Cardiac fibroblast (primary cell): ENCODE results near the gene SSH2.
A peak's percentile ranks its signal among the peaks of the same experiment; 100 is the strongest.
"Not testable (repeated sequence)": the region's sequence is repeated elsewhere in the genome, so short reads cannot be mapped to it uniquely, and the experiment has no call there.

Experiments
- DNase-seq, 2 donors: peaks; one replicate each; pipeline versions ENCODE4 v3.0.0 to v3.0.0-alpha.2; 2010; ENCODE audit warnings: low read depth in 2 of 2
- H3K4me3 ChIP-seq, 2 donors: replicated peaks in 1 of 2; 1 replicate in 1 of 2; 2 replicates in 1 of 2; pipeline ENCODE4 v1.5.1; 2011; ENCODE audit warnings: low read depth in 2 of 2, low read length in 2 of 2, mild to moderate bottlenecking in 2 of 2, moderate library complexity in 1 of 2
- TF ChIP-seq, protein P1 (sequence below): IDR thresholded peaks from one replicate; pipeline ENCODE4 v1.5.1; 2011; ENCODE audit warnings: low read depth, mild to moderate bottlenecking, low read length, inconsistent platforms

Gene SSH2

DNA sequence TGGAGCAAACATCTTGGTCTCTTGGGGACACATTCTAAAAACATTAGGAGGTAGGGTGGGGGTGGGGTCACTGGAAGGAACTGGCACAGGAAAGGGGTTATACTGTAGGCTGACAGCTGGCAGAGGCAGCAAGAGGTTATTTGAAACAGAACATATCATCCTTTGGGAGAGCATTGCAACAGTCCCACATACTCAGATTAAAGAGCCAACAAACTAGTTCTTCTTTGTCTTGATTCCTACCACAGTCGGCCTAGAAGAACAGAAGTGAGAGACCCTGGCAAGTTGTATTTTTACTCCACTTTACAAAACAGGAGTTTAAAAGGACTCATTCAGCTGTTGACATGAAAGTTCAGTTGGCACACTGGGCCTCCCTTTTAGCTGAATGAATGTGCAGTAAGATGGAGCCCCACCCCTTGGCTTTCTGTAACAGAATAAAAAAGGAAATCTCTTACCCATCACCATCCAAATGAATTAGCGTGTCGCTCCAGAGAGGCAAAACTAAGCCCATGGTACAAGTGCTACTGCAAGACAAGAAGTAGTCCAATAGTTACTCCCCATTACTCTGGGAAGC lies 252.7 kb downstream of the SSH2 start:
- TF ChIP-seq, protein P1, sequence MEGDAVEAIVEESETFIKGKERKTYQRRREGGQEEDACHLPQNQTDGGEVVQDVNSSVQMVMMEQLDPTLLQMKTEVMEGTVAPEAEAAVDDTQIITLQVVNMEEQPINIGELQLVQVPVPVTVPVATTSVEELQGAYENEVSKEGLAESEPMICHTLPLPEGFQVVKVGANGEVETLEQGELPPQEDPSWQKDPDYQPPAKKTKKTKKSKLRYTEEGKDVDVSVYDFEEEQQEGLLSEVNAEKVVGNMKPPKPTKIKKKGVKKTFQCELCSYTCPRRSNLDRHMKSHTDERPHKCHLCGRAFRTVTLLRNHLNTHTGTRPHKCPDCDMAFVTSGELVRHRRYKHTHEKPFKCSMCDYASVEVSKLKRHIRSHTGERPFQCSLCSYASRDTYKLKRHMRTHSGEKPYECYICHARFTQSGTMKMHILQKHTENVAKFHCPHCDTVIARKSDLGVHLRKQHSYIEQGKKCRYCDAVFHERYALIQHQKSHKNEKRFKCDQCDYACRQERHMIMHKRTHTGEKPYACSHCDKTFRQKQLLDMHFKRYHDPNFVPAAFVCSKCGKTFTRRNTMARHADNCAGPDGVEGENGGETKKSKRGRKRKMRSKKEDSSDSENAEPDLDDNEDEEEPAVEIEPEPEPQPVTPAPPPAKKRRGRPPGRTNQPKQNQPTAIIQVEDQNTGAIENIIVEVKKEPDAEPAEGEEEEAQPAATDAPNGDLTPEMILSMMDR = no peak
- no peak overlapping the region for H3K4me3 ChIP-seq
- peak; percentile 68 to 91 for DNase-seq

DNA sequence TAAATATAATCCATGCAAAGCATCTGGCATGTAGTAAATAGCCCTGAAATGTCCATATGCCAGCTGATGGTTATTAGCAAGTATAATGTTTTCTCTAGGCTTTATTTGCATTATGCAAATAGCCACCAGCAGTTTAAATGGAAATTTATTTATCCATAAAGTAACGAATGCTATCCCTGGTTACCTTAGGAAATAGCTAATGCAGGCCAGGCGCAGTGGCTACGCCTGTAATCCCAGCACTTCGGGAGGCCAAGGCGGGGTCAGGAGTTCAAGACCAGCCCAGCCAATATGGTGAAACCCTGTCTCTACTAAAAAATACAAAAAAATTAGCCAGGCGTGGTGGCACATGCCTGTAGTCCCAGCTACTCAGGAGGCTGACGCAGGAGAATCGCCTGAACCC lies 254.1 kb downstream of the SSH2 start:
- DNase-seq, H3K4me3 ChIP-seq: not testable (repeated sequence)

DNA sequence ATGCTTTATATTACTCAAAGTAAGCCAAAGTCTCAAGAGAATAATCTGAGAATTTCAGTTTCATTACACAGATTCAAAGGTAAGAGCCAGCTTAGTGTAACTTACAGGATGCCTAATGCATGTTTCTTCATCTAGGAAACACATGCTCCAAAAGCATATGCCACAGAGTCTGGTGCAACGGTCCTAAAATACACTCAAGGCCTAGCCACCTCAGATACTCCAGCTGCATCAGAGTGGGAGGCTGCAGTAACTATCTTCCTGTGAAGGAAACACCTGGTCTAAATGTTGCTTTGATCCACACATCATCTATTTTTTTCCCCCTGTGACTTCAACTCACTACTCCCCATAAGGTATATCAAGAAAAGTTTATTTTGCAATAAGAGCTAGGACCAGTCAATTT lies 255.7 kb downstream of the SSH2 start:
- no peak for DNase-seq
- TF ChIP-seq, protein P1 = no peak
- no peak overlapping the region for H3K4me3 ChIP-seq

DNA sequence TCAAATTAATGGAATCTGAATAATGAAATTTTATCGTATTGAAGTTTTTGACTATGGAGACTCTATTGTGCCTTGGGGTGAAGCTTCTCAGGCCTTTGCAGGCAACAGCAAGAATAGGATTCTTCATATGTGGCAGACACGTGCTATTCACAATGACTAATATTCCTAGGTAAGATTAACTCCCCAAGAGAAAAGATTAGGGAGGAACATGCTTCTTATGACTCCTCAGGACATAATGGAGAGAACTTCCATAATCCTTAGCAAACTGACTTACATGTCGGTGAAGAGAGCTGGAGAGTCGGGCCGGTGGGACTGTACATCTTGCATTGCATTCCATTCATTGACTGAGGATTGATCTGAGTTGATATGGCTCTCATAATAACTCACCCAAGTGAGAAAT lies 258.4 kb downstream of the SSH2 start:
- DNase-seq = no peak
- no peak overlapping the region for H3K4me3 ChIP-seq
- TF ChIP-seq, protein P1 = no peak

DNA sequence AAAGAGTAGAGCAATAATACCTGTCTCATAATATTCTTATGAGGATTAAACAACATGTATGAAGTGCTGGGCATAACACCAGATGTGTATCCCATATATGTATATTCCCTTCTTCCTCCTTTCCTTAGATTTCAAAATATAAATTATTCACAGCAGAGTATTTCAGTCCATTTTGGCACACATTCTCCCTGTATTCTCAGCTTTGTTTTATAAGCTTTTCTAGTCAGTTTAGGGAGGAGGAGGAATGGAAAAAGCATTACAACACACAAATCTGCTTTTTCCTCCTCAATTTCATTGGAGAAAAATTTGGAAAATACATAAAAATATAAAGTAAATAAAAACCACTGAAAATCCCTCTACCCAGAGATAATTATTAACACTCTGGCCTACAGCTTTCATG lies 260.8 kb downstream of the SSH2 start:
- TF ChIP-seq, protein P1 = no peak
- no peak overlapping the region for H3K4me3 ChIP-seq
- no peak for DNase-seq

DNA sequence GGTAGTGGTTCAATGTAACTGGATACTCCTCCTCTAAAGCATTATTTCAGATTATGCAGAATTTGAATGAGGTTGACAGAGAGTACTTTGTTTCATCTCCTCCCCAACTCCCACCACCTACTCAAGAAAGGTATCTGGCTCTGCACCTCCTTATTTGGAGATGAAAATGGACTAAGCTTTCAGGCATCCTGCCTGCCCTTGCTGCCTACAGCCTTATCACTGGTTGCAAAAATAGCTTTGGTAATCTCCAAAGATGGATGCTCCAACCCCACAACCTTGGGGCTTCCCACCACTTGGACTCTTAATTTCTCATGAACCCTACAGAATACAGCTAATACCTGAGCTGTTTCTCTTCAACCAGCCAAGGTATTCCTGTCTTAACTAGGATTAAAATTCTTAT lies 262.1 kb downstream of the SSH2 start:
- no peak for DNase-seq
- TF ChIP-seq, protein P1 = no peak
- H3K4me3 ChIP-seq = no peak overlapping the region

DNA sequence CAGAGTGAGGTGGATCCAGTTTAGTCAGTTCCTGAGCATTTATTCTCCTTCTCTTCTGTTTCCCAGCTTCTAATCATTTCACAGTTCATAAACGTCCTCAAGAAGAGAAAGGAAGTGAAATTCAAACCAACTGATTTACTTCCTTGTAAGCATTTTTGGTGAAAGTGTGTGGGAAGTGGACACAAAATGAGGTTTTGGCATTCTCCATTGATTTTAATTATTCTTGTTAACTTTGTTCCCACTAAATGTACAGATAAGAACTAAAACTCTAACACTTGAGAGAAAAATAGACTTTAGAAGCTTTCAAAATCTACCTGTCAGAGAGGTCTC lies 264.6 kb downstream of the SSH2 start:
- DNase-seq = no peak
- TF ChIP-seq, protein P1 = no peak
- H3K4me3 ChIP-seq = no peak overlapping the region
